ENCODE measurements around the gene TRIM67. TPM values are rescaled to one million over a fixed set of nuclear protein-coding genes. Genes with fewer than 3 reads are reported as not detected.

Gene TRIM67
- polyA plus RNA-seq, 1 donor from 2014 or later: 8.0 TPM

DNA sequence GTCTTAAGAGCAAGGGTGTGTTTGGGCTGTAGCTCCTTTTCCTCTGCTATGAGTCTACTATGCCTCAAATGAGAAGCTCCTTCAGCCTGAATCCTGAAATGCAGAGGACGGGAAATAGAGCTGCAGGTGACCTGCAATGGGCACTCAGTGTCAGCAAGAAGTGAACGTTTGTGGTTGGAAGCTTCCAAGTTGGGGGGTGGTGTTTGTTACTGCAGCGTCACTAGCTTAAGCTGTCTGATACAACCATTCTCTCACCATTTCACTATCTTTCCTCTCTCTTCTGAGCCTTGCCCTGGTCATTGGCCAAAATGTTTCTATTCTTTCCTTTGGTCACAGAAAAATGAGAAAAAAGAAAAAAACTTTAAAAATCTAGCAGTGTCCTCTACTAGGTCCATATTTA is 19.4 kb downstream of the TRIM67 start:
- no peak overlapping the region for H3K4me2 ChIP-seq (ENCODE audit: low read length)
- no peak overlapping the region for H3K9ac ChIP-seq (ENCODE audit: low read length)
- H3K36me3 ChIP-seq (ENCODE audit: insufficient read depth, low read length): no peaks in the 10 kb centered on the region
- no peak overlapping the region for H3K4me3 ChIP-seq (ENCODE audit: low read length)
- H3F3A ChIP-seq (ENCODE audit: insufficient read depth, low read length, poor library complexity, severe bottlenecking): no peaks in the 10 kb centered on the region
- no peak overlapping the region for H2AFZ ChIP-seq (ENCODE audit: low read depth, low read length)
- H3K27ac ChIP-seq (ENCODE audit: low read length): no peak overlapping the region
- no peaks in the 10 kb centered on the region for H3K9me2 ChIP-seq (ENCODE audit: insufficient read depth, low read length)
- no peaks in the 10 kb centered on the region for H3K79me2 ChIP-seq (replicated peaks; ENCODE audit: insufficient read depth, low read length)
- no peak for TF ChIP-seq MXI1 (conservative IDR thresholded peaks at IDR 0.05; ENCODE audit: poor library complexity, severe bottlenecking)
- no peak for TF ChIP-seq REST (IDR thresholded peaks at IDR 0.05; ENCODE audit: borderline replicate concordance)
- TF ChIP-seq SMC3 (conservative IDR thresholded peaks at IDR 0.05; ENCODE audit: poor library complexity): no peak
- TF ChIP-seq, protein P1, sequence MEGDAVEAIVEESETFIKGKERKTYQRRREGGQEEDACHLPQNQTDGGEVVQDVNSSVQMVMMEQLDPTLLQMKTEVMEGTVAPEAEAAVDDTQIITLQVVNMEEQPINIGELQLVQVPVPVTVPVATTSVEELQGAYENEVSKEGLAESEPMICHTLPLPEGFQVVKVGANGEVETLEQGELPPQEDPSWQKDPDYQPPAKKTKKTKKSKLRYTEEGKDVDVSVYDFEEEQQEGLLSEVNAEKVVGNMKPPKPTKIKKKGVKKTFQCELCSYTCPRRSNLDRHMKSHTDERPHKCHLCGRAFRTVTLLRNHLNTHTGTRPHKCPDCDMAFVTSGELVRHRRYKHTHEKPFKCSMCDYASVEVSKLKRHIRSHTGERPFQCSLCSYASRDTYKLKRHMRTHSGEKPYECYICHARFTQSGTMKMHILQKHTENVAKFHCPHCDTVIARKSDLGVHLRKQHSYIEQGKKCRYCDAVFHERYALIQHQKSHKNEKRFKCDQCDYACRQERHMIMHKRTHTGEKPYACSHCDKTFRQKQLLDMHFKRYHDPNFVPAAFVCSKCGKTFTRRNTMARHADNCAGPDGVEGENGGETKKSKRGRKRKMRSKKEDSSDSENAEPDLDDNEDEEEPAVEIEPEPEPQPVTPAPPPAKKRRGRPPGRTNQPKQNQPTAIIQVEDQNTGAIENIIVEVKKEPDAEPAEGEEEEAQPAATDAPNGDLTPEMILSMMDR (IDR thresholded peaks at IDR 0.05; ENCODE audit: poor library complexity, severe bottlenecking): no peak
- no peak for TF ChIP-seq TAF1 (IDR thresholded peaks at IDR 0.05; ENCODE audit: low read depth)
- TF ChIP-seq POLR2AphosphoS5 (IDR thresholded peaks at IDR 0.05): no peak
- TF ChIP-seq RAD21 (conservative IDR thresholded peaks at IDR 0.05): no peak
- TF ChIP-seq EP300 (conservative IDR thresholded peaks at IDR 0.05; ENCODE audit: poor library complexity, severe bottlenecking): no peak
- TF ChIP-seq EZH2 (IDR thresholded peaks at IDR 0.05; ENCODE audit: borderline replicate concordance, insufficient read depth, low read length, poor library complexity, severe bottlenecking): no peak
- no peaks in the 10 kb centered on the region for H3K27me3 ChIP-seq (ENCODE audit: insufficient read depth, low read depth, low read length)
- no peaks in the 10 kb centered on the region for H3K9me3 ChIP-seq (ENCODE audit: low read length)
- no peaks in the 10 kb centered on the region for H4K20me1 ChIP-seq (ENCODE audit: insufficient read depth)

DNA sequence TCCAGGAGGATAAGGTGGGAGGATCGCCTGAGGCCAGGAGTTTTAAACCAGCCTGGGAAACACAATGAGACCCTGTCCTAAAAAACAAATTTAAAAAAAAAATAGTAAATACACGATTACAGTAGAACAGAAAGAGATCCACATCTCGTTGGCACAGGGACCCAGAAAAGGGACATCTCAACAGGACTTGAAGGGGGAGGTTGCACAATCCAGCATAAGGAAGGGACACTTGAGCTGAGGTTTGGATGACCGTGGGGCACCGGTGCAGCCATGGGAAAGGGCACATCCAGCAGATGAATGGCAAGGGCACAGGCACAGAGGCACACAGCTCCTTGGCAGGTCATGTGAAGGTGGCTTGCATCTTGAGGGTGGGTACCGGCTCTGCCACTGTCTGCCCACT is 20.5 kb downstream of the TRIM67 start:
- H3K4me3 ChIP-seq (ENCODE audit: low read length): no peak overlapping the region

More for the DNA sequence above, 20.5 kb downstream of the TRIM67 start:
- no peak overlapping the region for H3K9ac ChIP-seq (ENCODE audit: low read length)
- TF ChIP-seq SMC3 (conservative IDR thresholded peaks at IDR 0.05; ENCODE audit: poor library complexity) (no peak), TAF1 (IDR thresholded peaks at IDR 0.05; ENCODE audit: low read depth) (no peak), REST (IDR thresholded peaks at IDR 0.05; ENCODE audit: borderline replicate concordance) (no peak), EP300 (conservative IDR thresholded peaks at IDR 0.05; ENCODE audit: poor library complexity, severe bottlenecking) (no peak), RAD21 (conservative IDR thresholded peaks at IDR 0.05) (no peak), MXI1 (conservative IDR thresholded peaks at IDR 0.05; ENCODE audit: poor library complexity, severe bottlenecking) (no peak), POLR2AphosphoS5 (IDR thresholded peaks at IDR 0.05) (no peak), EZH2 (IDR thresholded peaks at IDR 0.05; ENCODE audit: borderline replicate concordance, insufficient read depth, low read length, poor library complexity, severe bottlenecking) (no peak)
- TF ChIP-seq, protein P1 (IDR thresholded peaks at IDR 0.05; ENCODE audit: poor library complexity, severe bottlenecking): no peak
- H3K27ac ChIP-seq (ENCODE audit: low read length): no peak overlapping the region
- no peaks in the 10 kb centered on the region for H3F3A ChIP-seq (ENCODE audit: insufficient read depth, low read length, poor library complexity, severe bottlenecking)
- no peak overlapping the region for H2AFZ ChIP-seq (ENCODE audit: low read depth, low read length)
- no peak overlapping the region for H3K4me2 ChIP-seq (ENCODE audit: low read length)
- no peaks in the 10 kb centered on the region for H3K27me3 ChIP-seq (ENCODE audit: insufficient read depth, low read depth, low read length)
- H3K9me2 ChIP-seq (ENCODE audit: insufficient read depth, low read length): no peaks in the 10 kb centered on the region
- no peaks in the 10 kb centered on the region for H3K36me3 ChIP-seq (ENCODE audit: insufficient read depth, low read length)
- no peaks in the 10 kb centered on the region for H4K20me1 ChIP-seq (ENCODE audit: insufficient read depth)
- no peaks in the 10 kb centered on the region for H3K9me3 ChIP-seq (ENCODE audit: low read length)
- H3K79me2 ChIP-seq (replicated peaks; ENCODE audit: insufficient read depth, low read length): no peaks in the 10 kb centered on the region

All from neural cell (in vitro differentiated cells).